Activated CD4-positive, alpha-beta T cell treated with anti-CD3 and anti-CD28 coated beads, Interleukin-2, amount 50 U/mL, for 4 hours (primary cell): ENCODE data around the gene DUSP15.

ENCODE experiments used
- DNase-seq, 2 experiments: peaks; one replicate each; pipeline ENCODE4 v3.0.0-alpha.2; 2020

Gene DUSP15

DNA sequence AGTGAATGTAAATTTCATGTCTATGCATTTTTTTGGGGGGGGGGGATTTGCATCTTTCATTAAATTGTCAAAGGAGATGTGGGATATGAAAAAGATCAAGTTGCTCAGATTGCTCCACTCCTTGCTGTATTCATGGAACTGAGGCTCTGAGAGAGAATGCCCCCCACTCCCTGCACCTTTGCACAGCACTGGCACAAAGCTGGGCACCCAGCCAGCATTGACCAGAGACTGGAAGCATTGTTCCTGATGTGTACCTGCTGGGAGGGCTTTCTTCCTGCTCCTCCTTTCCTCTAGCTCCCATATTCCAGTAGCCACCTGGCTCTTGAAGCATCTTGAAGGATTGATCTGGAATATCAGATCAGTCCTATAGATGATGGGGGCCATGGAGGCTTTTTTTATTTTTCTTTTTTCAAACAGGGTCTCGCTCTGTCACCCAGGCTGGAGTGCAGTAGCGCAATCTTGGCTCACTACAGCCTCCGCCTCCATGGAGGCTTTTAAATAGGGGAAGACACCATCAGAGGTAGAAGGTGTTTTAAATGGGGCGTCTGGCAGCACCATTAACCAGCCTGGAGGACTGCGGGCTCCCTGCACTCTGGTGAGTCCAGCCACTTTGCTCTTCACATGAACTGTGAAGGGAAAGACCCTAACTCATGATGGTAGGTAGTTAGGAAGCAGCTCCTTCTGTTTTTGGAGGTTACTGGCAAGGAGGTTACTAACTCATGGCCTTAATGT is 10.9 kb downstream of the DUSP15 start:
- no peak for DNase-seq

DNA sequence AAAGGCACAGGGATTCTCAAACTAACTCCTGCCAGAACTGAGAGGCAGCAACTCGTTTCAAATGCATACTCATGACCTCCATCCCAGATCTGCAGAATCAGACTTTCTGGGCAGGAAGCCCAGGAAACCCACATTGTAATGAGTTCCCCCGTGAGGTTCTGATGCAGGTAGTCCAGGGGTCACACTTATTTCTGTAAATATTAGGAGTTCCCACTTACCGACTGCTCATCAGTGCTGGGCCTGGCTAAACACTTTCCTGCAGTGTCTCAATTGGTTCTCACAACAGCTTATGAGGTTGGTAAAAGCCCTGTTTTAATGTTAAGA is 11.6 kb downstream of the DUSP15 start:
- DNase-seq = no peak

DNA sequence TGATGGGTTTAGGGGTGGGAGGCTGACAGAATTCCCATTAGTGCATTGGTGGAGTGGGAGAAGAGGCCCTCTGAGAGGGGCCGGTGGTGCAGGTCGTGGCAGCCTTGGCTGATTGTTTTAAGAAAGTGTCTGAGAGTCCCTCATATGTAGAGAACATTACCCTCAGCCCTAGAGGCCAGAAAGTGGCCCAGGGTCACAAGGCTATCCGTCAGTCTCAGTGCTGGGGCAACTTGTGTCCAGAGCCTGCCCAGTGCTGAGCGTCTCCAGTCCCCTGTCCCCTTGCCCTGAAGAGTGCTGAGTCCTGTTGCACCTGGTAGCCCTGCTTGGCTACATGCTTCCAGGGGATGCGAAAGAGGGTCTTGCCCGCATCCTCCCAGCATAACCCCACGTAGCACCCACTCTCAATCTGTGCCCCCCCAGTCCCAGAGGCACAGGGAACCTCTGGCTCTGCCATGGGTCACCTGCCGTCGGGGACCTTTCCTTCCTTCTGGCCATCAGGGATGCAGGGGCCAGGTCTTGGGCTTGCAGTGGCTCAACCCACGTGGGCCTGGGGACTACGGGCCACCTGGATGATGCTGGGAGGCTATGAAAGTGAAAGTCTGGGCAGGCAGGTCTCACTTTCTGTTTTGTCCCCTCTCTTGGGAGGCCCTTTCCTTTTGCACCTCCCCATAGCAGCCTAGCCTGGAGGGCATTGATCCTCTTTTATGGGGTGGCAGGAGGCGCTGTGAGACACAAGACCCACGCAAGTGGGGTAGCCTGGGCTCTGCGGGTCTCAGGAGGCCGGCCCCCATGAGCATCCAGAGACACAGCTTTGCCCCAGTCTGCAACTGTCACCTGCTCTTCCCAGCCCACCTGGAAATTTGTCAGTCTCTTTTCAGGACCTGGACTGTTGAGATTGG is 12.2 kb downstream of the DUSP15 start:
- DNase-seq = no peak

DNA sequence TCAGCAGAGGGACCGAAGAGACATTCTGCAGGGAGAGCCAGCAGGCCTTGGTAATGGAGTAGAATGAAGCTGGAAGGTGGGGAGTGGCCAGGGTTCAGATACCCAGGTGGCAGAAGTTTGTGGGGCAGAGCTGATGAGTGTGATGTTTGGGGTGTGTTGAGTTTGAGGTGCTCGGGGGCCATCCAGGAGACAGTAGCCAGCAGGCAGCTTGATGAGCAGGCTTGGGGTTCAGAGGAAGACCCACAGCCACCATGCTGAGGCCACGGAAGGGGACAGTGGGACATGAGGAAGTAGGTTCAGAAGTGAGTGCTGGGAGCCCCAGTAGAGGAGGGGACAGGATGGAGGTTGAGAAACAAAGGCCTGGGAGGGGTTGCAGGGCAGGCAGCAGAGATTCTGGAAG is 13.8 kb downstream of the DUSP15 start:
- DNase-seq = no peak

DNA sequence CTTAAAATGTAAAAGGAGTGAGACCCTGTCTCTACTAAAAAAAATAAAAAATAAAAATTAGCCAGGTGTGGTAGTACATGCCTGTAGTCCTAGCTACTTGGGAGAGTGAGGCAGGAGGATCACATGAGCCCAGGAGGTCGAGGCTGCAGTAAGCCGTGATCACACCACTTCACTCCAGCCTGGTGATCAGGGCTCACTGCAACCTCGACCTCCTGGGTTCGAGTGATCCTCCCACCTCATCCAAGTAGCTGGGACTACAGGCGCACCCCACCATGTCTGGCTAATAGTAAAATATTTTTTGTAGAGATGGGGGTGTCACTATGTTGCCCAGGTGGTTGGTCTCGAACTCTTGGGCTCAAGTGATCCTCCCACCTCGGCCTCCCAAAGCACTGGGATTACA is 16.8 kb downstream of the DUSP15 start:
- no peak for DNase-seq

DNA sequence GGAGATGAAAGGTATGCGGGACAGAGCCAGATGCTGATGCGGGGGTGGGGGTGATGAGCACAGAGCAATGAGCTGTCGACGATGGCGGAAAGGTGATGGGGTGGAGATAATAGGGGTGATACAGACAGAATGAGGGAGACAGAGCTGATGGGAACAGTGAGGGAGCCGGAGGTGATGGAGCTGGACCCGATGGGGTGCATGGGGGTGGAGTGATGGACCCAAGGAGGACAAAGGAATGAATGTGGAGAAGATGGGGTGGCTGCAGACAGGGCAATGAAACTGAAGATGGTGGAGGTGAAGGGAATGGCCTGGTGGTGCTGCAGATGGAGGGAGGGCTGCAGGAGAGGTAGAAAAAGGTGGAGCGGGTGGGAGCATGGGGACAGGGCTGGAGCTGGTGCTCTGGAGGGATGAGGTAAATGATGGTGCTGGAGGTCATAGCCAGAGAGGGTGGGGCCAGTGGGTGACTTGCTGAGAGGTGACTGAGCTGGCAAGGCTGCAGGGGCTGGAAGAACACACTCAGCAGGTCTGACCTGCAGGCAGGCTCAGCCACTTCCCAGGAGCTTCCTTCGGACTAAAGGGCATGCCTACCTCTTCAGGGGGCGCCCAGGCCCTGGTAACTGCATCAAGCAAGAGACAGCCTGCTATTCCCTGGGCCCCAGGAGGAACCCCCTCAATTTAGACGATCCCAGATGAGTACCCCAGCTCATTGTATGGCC is 18.9 kb downstream of the DUSP15 start:
- DNase-seq = no peak

DNA sequence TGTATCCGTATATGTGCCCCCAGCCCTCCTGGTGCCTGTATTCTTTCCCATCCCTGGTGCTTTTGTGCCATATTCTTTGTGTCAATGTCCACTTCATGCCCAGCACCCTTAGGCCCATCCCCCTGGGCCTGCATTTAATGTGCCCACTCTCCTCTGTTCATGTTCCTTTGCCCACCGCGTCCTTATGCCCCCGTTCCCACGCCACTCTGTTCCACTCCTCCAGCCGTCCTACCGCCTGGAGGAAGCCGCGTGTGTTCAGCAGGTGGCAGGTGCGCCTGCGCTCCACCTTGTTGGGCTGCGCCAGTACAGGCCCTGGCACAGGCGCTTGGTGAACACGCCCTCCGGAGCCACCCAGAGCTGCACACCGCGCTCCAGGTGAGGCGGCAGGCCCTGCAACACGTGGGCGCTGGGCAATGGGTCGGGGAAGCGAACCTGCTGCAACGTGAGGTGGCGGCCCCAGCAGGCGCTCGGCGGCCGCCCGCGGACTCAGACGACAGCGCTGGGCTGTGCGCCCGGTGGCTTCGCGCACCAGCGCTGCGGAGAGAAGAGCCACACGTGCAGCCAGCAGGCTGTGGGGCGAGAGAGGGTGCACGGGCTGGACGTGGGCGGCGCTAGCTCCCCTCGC is 20.9 kb downstream of the DUSP15 start:
- DNase-seq = no peak

DNA sequence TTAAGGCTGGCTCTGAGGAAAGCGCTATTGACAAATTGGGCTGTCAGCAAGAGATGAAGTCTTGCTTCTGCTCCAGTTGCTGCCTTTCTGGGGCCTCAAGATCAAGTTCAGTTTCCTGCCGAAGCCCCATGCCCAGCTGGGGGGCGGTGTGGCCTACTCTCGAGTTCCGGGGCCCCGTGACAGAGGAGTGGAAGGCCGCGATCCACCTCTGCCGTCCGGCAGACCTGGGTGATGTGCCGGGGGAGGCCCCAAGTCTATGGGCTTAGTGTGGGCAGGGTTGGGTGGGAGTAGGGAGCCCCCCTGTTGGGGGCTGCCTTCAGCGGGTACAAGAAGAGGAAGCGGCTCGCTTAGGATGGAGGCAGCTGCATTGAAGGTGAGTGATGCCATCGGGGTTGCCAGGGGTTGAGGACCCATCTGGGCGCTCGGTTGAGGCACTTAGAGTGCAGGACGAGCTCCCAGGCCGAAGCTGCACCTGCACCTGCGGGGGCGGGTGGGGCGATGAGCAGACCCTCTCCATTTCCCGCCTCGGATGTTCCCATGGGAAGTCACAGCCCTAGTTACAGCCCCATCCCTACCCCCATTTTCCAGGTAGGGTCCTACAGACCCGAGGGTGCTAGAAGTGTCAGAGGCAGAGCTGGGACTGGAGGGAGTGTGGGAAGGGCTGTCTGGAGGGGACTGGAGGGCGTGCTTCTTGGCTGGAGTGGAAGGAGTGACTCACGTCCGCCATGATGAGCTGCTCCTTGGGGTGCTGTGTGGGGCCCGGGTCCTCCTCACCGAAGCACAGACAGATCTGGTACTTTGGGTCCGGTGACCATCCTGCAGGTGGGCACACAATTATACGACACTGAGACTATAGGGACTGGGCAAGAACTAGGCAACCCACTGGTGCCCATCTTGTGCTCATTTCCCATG is 22.0 kb downstream of the DUSP15 start:
- DNase-seq = no peak

DNA sequence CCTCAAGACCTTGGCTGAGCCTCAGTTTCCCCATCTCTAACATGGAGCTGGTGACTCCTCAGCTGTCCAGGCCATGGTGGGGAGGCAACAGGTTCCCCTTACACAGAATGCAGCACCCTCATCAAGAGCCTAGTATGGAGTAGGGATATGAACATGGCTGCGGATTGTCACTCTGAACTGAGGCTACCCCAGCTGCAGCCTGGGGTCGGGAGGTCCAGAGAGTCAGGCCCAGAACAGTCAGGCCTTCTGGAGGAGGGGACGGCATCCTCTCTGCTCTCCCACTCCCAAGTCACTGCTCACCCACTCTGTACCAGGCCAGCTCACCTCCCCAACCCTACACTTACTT is 23.6 kb downstream of the DUSP15 start:
- DNase-seq = no peak

DNA sequence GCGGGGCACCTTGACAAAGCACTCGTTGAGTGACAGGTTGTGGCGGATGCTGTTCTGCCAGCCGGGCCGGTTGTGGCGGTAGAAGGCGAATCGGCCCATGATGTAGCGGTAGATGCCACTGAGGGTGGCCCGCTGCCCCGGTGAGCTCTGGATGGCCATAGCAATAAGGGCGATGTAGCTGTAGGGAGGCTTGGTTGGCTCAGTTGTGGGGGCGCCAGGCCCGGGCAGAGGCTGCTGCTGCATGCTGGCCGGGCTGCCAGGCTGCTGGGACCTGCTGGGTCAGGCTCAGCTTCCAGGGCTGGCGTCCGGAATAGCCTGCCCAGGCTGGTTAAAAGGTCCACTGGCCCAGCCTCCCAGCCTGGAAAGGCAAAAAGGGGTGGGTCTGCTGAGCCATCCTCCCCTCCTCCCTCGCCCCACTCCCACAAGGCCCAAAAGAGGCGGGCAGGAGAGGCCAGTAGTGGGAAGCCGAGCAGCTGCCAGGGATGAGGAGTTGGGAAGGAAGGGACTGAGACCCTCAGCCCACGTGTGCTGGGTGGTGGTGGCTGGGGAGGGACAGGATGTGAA is 24.9 kb downstream of the DUSP15 start, which contains the start of gene FOXS1:
Gene FOXS1 (minus strand): TSS at position 305 of the 564 bp plus-strand sequence. CDS start 62 bp downstream, at position 243.
- DNase-seq = no peak

DNA sequence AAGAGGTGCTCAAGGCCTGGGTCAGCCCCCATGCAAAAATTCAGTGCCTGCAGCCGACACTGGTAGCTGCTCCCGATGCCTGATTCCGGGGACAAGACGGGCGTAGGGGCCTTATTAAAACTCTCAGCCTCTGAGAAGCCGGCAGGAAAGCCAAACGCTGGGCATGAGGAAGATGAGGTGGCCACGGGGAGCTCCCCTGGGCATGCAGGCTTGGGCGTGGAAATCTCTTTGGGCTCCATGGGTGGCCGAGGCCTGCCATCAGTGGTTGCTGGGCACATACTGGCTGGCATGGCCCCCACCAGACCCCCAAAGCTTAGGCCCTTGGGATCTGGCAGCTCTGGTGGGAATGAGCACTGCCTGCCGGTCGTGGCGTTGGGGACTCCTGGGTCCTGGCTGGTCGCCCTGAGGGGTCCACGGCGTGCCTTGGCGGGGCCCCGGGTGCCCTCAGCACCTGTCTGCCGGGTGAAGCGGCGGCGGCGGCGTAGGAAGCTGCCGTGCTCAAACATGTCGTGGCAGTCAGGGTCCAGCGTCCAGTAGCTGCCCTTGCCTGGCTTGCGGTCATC is 25.5 kb downstream of the DUSP15 start:
- no peak for DNase-seq

DNA sequence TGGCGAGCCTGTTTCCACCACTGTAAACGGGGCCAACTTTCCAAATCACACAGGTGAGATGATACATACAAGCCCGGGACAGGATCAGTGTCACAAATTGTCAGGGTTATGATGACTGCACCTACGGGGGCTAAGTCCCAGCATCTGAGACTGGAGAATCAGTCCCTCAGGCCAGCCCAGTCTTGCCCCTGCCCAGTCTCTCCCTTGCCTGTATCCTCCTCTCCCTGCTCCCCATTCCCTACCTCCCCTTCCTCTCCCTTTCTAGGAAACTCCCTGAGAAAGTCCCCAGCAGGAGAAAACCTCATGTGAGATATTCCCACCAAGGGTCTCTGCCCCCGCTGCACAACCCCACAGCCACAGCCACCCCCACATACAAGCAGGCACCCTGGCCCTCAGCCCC is 26.4 kb downstream of the DUSP15 start:
- DNase-seq = no peak

DNA sequence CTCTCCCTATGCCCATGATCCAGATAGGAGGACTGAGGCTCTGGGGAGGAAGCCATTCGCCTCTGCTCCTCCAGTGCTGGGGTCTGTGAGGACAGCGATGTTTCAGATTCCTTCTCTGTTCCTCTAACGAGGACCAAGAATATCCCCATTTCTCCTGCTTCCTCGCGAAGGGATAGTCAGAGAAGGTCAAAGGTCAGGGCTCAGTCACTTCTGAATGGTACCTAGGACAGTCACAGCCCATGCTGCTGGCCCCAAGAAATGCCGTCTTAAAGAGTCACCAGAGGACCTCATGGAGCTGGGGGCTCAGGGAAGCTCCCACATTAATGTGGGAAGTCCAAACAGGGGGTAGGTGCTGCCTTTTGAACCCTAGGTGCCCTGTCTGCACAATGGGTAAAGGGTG is 27.0 kb downstream of the DUSP15 start:
- DNase-seq = no peak

DNA sequence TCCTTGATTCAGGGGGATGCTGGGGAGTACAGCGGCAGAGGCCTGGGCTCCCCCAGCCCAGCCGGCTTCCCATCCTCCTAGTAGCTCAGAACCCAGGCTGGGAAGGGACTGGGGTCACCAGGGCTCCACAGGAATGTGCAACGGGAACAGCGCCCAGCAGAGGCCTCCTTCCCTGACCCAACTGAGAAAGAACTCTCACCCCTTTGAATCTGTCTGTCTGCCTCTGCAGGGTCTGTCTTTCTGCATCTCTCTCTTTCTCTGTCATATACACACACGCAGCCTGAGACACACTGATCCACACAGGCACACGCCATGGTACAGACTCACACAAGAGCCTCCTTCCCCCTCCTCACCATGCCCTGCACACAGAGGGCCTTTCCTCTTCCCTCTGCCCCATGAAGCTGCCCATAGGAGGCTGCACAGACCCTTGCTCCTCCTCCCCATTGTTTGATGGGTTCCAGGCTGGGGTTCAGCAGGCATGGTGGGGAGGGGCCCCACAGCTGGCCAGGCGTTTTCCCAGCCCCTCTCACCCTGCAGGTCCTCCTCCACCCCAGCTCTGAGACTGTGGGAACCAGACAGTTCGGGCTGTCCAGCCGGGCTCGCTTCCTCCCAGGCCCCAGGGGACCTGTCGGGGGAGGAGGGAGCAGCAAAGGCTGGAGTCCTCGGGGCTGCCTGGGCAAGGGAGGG is 27.7 kb downstream of the DUSP15 start:
- DNase-seq = no peak

DNA sequence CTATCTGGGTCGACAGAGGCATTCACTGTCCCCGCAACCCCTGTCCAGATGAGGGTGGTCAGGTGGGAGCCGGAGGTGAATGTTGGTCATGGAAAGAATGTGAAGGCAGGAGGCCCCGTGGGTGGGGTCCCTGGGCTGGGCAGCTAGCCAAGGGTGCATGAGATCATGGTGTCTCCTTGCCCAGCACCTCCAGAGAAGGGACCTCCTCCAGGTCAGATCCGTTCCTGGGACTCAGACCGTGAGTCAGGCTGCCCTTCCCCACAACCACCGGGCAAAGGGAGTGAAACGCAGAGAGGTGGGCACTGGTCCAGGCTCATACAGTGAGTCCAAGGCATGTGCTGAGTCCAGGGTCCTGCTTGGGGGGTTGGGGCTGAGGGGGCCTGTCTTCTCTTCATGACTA is 28.4 kb downstream of the DUSP15 start:
- DNase-seq = no peak

DNA sequence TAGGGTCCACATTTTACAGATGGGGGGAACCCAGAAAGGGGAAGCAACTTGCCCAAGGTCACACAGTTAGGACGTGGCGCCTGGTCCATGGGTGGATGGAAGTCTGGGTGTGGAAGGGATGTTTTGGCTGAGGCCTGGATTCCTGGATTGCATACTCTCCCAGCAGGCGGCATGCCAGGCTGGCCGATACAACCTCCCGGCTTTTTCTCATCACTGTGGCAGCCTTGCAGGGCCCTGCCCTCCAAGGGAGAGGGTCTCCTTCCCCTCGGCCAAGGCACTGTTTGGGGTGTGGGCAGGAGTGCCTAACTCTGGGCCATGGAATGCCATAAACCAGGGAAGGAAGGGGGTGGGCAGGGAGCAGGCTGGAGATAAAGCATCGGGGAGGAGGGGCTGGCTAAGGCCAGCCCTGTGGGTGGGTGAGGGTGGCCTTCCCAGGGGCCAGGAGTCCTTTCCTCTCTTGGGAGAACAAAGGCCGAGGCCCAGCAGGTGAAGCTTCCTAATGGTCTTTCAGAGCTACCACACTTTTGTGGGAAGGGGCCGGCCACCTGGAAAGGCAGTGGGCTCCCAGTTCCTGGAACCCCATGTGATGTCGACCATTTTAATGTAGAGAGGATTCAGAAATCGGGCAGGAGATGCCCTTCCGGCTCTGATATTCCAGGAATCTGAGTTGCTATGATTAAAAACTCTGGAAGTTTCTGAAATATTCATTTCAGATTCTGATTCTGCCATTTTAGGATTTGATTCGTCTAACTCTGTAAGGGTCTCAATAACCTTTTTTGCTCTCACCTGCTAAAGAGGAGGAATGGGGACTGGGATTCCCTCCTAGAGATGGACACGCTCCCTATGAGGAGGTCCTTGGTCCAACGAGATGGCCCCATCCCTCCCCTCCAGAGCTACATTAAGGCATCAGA is 29.2 kb downstream of the DUSP15 start:
- no peak for DNase-seq

DNA sequence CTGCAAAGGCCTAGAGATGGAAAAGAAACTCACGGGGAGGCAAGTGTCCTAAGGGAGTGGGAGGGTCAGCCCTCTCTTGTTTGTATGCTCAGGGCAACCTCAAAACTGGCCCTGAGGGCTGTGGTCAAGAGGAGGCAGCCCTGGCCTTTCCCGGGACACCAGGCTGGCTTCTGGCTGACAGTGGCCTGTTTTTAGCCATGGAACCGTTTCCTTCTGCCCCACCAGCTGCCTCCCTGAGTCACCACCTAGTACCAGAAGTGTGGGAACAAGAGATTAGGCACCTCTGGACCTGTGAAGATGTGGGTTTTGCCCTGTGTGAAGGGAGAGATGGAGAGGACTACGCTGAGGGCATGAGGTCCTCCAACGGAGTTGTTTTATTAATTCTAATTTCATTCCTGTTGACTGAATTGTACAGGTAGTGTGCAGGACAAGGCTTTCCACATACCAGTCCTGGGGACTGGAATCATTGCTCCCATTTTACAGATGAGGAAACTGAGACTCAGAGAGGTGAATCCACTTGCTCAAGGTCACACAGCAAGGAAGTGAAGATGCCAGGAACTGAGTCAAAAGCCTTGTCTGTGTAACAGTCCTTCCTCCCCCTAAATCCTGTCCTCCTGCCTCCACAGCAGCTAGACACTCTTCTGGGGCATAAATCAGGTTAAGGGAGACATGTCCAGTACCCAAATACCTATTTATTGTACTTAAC is 30.4 kb downstream of the DUSP15 start:
- DNase-seq = no peak

DNA sequence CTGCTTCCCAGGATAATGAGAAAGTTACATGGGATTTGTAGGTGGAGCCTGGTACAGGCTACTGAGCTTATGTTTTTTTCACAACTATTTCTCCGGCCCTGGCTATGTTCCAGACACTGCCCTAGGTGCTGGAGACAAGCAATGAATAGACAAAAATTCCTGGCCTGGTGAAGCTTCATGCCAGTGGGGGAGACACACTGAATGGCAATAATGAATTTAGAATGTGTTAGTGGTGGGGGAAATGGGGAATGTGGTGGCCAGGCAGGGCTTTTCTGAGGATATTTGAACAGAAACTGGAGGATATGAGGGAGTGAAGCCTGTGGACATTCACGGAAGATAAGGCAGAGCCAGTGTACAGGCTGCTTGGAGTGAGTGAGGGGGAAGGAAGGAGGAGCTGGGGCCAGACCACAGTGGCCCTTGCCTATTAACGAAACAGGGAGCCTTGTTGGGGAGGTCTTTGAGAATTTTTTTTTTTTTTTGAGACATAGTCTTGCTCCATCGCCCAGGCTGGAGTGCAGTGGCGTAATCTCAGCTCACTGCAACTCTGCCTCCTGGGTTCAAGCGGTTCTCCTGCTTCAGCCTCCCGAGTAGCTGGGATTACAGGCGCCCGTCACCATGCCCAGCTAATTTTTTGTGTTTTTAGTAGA is 31.6 kb downstream of the DUSP15 start:
- DNase-seq = no peak
